Stimulated activated CD4-positive, alpha-beta T cell treated with anti-CD3 and anti-CD28 coated beads, TNF-alpha, amount 100 ng/mL, for 1 hour (primary cell): ENCODE results near the gene LSS.
A peak's percentile ranks its signal among the peaks of the same experiment; 100 is the strongest.

Experiments
- DNase-seq, 3 donors: peaks; one replicate each; pipeline ENCODE4 v3.0.0-alpha.2; 2020; ENCODE audit warnings: low read depth in 3 of 3, low spot score in 1 of 3

The LSS gene

DNA sequence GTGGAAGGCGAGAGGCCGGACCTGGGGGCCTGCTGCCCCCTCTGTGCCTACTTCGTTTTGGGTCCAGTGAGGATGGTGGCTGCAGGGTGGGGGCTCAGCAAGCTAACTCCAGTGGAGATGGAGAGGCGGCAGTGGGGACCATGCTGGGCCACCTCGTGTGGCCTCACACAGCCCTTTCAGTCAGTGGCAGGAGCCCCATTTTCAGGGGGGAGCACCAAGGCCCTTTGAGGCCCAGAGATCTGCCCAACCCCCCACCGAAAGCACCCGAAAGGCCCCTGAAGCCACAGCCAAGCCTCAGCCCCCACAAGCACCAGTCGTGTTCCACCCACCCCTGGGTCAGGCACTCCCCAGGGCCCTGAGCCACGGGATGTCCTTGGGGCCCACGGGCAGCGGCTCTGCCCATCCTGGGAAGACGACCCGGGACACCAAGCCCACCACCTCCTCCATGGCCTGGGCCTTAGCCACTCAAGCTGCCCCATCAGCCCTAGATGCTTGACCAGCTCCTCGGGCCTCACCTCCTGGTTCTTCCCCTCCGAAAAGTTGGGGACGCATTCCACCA lies 73.5 kb downstream of the LSS start:
- DNase-seq: no peak

DNA sequence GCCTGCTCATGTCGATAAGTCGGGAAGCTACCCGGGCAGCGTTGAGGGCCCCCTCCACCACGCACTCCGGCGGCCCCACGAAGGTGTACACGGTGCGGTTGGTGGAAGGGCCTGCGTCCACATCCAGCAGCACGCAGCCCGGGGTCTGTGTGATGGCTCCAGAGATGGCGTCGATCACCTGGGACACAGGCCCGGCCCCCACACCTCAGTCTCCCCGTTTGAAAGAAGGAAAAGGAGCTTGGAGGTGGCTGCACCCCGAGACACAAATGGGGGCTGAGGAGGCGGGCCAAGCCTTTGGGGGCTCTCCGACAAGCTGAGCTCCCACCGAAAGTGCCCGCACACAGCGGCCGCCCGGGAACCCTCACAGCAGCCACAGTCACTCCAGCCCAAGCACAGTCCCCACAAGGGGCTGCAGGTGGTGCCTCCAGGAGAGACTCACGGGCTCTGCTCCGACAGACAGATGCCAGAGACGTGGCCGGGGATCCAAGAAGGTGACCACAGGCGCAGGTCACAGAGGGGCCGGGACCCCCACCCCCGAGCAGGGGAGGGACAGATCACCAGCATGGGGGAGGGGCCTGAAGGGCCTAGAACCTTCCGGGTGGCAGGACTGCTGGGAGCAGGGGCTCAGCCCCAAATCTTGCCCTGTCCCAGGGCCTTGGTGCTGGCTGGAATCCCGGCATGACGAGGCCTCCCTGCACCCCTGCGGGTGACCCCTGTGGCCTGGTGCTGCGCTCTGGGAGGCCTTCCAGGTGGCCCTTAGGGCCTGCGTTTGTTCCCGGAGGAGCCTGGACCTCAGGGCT lies 74.2 kb downstream of the LSS start:
- DNase-seq: no peak

DNA sequence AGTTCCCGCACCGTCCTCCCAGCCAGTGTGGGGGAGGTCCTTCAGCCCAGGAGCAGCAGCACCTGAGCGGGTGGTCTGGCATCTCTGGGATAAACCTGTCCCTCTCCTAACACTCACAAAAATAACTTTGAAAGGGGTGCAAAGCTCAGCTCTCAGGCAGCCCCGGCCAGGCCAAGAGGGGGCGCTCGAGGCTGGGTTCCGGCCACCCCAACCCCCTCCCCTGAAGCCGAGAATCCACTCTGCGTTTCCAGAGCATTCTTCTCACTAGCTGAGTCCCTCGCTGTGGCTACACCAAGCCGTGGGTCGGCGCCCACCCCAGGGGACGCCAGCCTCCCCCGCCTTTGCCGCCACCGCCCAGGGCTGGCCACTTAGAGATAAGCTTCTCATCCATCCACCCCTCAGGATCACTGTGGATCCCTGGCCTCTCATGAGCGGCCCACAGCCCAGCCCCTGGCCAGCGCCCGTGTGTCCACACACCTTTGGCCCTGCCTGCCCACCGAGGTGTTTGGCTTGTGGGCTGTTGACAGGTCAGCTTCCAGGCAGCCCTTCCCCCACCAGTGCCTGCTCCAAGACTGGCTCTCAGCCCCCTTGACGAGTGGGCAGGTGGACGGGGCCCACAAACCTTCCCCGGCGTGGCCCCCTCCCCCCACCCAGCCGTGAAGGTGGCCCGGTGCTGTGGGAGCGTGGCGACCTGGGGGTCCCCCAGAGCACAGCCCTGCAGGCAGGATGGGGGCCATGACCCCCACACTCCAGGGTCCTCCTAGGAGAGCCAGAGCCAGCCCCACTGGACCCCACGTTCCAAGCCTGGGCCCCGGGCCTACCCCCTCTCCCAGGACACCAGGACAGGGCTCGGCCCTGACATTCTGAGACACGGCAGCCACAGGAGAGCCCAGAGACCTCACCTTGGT lies 75.1 kb downstream of the LSS start:
- peak in 1 of 3 donors; percentile 47 for DNase-seq

DNA sequence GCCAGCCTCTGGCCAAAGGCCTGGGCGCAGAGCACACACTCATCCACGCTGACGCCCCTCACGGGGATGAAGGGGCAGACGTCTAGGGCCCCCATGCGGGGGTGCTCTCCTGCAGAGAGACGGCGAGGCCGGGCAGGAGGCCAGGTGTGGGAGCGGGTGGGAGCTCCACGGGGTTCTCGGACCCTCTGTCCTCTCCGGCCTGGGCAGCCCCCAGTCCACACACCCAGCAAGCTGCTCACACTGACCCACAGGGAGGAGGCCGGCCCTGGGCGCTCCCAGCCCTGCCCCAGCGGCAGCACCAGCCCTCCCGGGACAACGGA lies 75.7 kb downstream of the LSS start:
- DNase-seq: no peak

DNA sequence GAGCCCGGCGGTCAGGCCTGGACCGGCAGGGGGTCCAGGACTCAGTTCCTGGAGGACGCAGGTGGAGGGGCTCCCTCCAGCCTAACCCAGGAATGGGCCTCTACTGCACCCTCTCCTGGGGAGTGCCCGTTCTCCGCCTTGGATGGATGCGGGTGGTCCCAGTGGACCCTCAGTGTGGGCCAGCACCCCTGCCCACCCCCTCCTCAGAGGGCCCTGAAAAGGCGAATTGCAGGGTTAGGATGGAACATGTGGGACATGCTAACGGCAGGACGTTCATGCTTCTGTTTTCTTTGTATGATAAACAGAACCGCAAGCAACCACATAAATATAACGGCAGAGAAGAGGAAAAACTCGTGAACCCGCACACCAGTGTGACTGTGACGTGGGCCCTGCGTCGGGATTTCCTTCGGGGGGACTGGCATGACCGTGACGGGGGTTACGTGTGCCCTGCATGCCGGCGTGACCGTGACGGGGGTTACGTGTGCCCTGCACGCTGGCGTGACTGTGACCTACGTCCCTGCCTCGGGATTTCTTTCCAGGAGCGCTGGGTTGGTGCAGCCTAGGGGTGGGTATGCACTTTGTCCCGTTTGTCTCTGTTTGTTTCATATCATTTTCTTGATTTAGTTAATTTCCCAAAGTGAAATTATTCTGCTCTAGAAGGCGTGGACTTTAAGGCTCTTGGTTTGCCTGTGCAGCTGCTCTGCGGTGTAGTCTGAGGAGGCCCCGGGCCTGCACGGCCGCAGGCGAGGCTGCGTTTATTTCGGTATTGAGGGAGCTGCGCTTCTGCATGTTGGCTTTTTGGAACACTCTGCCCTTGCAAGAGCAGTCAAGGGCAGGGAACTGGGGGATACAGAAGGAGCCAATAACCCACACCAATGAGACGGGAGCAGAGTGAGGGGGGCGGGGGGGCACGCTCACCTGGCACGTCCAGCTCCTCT lies 76.3 kb downstream of the LSS start:
- no peak for DNase-seq

DNA sequence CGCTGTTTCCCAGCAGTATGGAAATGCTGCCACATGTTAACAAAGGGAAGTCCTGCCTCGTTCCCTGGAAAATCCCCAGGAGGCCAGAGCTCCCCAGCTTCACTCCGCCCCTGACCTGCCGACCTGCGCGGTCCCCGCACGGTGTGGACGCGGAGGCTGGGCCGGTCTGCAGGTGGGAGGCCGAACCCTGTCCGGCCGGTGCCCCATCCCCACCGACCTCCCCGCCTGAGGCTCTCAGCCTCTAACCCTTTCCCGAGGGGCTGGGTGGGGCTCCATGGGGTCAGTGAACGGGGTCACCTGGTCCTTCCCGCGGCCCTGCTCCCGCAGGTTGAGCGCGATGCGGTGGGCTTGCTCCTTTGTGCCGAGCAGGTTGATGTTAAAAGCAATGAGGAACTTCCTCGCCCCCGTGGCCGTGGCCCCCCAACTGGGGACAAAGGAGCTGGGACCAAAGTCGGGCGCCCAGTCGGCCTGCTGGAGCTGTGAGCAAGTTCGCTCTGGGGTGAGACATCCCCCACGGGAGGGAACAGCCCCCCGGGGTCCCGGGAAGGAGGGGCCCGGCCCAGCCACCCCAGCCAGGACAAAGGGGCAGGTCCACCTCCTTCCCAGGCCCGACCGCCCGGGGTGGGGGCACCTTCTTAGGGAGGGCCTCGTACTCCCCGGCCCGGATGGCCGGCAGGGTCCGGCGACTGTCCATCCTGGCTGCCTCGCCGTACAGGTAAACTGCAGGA lies 77.1 kb downstream of the LSS start:
- no peak for DNase-seq

DNA sequence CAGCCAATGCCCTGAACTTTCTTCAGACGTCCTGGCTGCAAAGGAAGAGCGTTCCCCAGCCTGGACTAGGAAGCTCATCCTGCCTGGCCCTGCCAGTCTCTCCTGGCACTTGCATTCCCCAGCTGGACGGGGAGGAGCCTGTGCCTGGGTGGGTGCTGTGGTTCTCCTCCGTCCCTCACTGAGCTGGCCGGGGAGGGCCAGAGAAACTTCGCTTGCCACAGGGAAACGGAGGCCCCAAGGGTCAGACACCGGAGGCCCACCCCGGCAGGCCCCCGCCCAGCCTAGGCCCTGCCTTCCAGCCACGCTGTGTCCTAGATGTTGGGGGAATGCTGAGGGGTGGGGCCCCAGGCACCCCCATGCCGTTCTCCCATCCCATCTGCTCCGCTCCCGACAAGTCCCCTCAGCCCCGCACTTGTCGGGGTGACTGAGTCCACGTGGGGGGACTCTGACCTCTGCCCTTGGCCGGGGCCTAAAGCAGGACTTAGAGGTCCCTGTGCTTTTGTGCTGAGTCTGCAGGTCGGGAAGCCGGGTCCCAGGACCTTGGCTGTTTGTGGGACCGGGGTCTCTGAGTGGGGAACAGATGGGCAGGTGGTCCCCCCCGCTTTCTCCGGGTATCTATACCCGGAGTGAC lies 78.0 kb downstream of the LSS start:
- no peak for DNase-seq

DNA sequence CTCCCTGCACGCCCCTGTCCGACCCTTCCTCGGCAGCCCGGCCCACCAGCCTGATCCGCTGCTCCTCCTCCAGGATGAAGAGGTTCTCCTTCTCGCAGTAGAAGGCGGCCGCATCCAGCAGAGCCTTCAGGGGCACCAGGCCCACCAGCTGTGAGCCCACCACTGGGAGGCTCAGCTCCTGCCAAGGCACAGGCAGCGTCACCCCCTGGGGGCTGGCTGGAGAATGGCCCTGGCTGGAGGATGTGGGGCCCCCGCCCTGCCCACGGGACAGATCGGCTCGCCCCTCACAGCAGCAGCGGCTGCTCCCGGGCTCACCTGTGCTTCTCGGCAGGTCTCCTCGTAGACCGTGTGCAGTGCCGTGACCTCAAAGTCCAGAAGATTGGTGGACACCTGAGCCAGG lies 78.5 kb downstream of the LSS start:
- DNase-seq: no peak

DNA sequence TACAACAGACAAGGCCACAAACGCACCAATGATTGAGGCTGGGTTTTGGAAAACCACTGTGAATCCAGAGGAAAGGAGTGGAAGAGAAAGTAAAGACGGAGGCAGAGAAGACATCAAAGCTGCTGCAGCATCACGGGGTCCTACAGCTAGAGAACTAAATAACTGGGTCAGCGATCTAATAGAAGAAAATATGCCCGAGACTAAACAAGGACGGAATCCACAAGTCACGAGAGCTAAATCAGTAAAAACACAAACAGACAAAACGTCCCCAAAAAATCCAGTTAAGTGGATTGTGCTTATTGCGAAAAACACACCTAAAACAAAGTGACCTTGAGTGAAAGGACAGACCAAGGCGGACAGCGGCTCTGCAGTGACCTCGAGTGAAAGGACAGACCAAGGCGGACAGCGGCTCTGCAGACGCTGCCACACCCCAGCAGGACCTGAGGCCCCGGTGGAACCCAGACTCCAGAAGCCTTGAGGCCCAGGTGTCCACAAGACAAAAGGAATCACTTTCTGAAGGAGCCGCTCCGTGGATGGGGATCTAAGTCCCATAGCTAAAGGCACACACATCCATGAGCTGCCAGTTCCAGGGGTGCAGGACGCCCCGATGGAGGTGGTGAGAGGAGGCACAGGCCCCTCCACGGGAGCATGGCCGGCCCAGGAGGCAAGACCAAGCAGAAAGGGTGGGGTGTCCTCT lies 79.2 kb downstream of the LSS start:
- no peak for DNase-seq

DNA sequence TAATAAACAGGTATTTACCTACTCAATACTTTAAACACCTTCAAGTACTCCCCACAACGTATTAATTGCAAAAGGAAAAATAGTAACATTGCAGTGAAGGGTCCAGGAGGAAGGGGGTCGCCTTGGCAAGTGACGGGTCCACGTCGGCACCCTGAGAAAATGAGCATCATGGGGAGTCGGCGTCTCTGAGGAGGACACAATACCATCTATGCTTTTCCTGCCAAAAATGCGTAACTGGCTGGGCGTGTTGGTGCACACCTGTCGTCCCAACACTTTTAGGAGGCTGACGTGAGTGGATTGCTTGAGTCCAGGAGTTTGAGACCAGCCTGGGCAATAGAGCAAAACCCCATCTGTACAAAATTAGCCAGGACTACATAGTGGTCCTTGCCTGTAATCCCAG lies 80.5 kb downstream of the LSS start:
- no peak for DNase-seq

DNA sequence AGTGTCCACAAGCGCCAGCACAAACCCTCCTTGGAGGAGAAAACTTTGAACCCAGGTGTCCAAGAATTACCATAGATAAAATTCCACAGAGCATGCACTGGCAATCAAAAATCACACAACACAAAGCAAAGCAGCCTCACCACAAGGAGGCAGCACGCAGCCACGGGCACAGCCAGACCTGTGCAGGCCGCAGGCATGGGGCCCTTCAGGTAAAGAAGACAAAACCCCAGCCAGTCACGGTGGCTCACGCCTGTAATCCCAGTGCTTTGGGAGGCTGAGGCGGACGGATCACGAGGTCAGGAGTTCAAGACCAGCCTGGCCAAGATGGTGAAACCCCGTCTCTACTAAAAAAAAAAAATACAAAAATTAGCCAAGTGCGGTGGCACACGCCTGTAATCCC lies 81.1 kb downstream of the LSS start:
- DNase-seq: peak in 2 of 3 donors; percentile 11 to 24

DNA sequence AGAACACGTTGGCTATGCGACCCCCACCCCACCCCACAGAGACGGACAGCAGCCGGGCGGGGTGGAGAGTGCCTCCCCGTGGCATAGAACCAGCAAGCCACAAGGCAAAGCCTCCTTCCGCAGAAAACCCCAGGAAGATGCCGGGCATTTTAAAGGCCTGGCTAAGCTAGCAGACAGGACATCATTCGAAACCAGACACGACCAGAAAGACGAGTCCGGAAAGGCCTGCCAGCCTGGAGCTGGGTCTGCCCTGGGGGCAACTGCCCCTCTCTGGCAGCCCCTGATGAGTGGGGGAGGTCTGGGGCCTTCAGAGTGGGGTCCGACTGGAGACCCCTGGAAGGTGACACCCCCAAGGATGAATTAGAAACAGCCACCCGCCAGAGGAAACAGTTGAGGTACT lies 81.7 kb downstream of the LSS start:
- DNase-seq: no peak

DNA sequence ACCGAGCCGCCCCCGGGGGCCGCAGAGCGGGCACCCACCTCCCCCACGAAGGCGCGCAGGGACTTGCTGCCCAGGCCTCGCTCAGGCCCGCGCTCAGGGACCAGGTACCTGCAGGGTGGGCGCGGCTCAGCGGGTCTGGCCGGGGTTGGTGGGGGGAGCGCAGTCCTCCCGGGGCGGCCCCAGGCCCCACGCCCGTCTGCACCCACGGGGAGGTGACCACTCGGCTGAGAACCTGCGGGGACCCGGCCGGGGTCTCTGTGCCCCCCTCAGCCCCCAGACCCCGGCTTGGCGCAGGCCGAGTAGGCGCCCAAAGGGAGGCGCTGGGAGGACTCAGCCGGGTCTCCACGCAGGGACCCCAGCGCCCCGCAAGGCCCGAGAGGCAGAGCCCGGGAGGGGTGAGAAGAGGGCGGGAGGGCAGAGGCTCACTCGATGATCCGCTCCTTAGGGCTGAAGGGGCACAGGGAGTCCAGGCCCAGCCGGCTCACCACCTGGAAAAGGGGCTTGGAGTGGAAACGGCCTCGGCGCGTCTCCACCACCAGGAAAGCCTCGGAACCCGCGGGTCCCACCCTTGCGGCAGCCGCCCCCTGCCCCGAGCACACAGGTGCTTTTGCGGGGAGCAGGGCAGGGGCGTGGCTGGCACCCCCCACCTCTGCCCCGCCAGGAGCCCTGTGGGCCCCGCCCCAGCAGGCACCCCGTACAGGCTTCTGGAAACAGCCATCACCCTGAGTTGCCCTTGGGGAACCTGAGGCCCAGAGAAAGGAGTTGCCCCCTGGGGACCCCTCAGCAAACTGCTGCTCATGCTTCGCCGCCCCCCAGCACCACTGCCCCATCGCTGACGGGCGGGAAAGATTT lies 82.5 kb downstream of the LSS start:
- no peak for DNase-seq

DNA sequence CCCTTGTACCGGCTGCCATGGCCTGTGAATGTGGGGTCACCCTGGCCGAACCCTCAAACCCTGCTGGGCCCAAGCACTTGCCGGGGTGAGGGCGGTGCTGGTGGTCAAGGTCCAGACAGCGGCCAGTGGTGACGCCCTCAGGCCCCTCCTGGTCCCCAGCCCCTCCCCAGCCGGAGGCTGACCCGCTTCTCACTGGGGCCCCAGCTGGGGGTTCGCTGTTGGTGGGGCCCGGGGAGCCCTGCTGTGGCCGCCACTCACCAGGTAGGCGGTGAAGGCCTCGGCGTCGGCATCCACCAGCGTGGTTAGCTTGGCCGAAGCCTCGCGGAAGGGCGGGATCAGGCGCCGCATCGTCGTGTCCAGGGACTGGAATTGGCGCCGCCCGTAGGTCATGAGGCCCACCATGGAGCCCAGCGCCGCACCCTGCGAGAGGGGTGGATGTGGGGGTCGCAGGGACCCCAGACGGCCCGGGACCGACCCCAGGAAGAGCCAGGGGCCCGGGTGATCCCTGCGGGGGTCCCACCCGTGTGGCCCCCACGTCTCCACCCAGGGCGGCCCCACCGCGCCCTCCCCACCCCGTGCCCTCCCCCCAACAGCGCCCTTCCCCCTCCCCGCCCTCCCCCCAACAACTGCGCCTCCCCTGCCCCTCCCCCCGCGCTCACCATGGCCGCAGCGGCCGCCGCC lies 83.3 kb downstream of the LSS start:
- no peak for DNase-seq

DNA sequence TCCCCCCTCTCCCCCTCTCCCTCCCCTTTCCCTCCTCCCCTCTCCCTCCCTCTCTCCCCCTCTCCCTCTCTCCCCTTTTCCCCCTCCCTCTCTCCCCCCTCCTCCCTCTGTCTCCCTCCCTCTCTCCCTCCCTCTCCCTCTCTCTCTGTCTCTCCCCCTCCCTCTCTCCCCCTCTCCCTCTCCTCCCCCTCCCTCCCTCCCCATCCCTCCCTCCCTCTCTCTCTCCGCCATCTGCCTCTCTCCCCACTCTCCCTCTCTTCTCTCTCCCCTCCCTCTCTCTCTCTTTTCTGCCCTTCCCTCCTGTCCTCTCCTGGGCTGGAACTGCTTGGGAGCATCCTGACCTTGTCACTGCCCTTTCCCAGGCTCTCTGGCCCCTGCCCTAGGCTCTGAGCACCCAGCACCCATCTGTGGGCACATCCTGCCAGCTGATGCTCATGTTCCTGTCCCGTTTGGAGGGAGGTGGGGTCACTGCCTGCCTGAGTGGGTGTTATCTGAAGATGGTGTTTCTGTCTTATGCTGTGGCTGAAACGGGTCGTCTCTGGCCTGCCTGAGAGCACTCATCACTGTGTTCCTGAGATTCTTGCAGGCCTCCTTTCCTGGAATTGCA lies 84.0 kb downstream of the LSS start:
- DNase-seq: no peak

DNA sequence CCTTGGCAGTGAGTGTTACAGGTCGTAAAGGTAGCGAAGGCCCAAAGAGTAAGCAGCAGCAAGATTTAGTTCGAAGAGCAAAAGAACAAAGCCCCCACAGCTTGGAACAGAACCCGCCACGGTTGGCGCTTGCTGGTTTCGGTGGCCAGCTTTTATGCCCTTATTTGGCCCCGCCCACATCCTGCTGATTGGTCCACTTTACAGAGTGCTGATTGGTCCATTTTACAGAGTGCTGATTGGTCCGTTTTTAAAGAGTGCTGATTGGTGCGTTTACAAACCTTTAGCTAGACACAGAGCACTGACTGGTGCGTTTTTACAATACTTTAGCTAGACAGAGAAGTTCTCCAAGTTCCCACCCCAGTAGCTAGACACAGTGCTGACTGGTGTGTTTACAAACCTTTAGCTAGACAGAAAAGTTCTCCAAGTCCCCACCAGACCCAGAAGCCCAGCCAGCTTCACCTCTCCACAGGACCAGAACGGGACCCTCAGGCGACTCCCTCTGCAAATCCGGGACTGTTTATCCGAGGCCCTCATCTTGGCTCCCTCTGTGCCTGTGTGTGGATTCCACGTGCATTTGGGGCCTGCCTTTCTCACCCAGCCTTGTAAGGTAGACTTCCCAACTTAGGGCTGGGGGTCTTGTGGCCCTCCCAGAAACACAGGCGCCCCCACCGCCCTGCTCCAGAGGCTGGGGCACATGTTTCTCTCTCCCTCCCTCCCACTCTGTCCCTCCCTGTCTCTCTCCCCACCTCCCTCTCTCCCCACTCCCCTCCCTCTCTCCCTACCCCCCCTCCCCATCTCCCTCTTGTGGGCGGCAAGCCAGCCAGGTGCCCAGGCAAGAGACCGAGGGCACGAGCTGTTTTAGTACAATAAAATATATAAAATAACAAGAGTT lies 85.7 kb downstream of the LSS start:
- DNase-seq: no peak
